Stimulated activated CD8-positive, alpha-beta memory T cell treated with anti-CD3 and anti-CD28 coated beads, Interleukin-7, amount 100 ng/mL, for 48 hours (primary cell): ENCODE measurements around the gene IDI2.

Experiments used
- DNase-seq, 2 donors: peaks; one replicate each; pipeline ENCODE4 v3.0.0-alpha.2; 2020; ENCODE audit warnings: low read depth in 1 of 2; ENCODE audit errors: extremely low read depth in 1 of 2

IDI2 gene

DNA sequence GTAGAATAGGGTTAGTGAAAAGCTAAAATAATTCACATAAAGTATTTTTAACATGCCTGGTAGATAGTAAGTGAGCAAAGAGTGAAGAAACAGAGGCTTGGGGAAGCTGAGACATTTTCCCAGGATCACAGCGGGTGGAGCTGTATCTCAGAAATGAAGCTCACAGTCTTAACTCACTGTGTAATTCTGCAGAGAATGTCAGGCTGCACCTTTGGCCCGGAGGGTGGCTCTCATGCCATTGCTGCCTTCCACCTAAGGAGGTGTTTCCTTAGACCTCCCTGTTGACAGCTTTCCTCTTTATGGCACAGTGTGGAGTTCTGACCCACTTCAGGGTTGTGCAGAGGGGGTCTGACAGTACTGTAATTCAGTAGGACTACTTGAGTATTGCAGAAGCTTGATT, 40.3 kb downstream of the IDI2 start:
- DNase-seq, result no peak

DNA sequence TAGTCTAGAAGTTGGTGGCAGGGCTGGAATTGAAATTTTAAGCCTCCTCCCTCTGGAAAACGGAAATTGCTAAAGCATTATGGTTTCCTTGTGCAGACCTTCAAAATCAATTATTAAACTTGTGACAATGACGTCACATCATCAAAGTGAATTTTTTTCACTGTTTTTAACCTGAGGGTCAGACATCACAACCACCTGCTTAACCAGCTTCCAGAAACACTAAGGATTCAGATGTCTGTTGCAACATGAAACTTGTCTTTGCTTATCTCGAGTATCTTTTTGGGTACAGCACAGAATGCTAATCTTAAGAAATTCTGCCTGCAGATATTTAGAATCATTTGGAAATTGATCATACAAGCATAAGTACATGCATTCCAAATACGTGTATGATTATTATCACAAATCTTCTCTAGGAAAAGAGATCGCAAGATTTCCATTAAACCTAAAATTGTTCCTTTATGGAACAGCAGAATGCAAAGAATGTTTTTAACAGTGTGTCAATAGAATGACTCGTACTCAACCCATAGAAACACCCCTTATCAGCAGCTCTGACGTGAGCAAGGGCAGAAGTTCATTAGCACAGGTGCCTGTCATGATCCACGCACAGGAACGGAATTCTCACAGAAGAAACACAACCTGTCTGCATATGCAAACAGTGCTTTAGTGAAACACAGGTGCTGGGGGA, 41.5 kb downstream of the IDI2 start:
- DNase-seq, result no peak

DNA sequence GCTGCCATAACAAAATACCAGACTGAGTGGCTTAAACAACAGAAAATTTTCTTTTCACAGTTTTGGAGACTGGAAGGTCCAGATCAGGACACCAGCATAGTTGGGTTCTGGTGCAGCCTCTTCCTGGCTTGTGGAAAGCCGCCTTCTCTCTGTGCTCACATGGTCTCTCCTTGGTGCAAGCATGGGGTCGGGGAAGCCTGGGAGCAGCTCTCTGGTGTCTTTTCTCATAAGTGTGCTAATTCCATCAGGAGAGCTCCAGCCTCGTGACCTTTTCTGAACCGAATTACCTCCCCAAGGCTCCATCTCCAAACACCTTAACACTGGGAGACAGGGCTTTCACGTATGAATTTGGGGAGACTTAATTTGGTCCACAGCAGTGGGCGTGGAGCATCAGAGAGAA, 42.3 kb downstream of the IDI2 start:
- DNase-seq, result no peak

DNA sequence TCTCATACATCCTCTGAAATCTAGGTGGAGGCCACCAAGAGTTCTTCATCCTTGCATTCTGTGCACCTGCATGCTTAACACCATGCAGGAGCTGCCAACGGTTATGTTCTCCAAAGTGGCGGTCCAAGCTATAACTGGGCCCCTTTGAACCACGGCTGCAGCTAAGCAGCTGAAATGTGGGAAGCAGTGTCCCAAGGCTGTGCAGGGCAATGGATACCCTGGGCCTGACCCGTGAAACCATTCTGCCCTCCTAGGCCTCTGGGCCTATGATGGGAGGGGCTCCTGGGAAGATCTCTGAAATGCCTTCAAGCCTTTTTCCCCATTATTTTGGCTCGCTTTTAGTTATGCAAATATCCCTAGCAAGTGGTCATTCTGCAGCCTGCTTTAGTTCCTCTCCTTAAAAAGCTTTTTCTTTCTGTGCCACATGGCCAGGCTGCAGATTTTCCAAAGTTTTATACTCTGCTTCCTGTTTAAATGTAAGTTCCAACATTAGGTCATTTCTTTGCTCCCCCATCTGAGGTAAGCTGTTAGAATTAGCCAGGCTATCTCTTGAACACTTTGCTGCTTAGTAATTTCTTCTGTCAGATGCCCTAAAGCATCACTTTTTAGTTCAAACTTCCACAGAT, 45.1 kb downstream of the IDI2 start:
- no peak for DNase-seq

DNA sequence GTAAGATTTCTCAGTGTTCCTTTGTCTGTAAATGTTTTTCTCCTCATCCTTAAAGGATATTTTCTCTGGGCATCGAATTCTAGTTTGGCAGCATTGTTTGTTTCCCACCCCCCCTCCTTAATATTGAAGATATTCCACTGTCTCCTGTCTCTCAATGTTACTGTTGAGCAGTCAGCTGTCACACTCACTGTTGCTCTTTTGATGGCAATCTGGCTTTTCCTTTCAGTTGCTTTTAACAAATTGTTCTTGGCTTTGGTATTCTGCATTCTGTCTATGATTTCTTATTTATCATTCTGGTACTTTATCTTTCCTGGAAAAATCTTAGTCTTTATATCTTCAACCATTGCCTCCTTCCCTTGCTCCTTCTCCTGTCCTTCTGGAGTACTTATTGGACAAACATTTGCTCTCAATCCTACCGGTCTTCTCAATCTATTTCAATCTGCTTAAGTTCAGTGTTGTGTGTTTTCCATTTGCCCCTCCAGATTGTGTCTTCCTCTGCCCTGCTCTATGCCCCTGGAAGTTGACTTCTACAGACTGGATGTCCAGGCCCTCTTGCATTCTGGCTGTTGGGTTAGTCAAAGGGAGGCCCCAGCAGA, 46.7 kb downstream of the IDI2 start:
- DNase-seq, result no peak

DNA sequence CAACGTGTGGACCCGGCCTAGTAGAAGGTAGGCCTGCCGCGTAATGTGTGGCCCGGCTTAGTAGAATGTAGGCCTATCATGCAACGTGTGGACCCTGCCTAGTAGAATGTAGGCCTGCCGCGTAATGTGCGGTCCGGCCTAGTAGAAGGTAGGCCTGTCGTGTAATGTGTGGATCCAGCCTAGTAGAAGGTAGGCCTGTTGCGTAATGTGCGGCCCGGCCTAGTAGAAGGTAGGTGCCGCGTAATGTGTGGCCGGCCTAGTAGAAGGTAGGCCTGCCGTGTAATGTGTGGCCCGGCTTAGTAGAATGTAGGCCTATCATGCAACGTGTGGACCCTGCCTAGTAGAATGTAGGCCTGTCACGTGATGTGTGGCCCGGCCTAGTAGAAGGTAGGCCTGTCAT, 49.3 kb downstream of the IDI2 start:
- DNase-seq, result no peak

DNA sequence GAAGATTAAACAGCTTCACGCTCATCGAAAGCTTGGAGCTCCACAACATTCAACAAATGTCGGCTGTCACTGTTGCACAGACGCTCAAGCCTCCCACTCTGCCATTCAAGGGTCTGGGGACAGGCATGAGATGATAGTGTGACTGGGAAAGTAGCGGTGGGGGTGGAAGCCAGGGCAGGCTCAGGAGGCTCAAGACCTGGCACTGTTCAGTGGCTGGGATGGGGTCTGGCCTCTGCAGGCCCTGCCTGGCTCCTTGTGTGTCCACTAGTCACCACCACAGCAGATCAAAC, 50.9 kb downstream of the IDI2 start:
- DNase-seq, result no peak

DNA sequence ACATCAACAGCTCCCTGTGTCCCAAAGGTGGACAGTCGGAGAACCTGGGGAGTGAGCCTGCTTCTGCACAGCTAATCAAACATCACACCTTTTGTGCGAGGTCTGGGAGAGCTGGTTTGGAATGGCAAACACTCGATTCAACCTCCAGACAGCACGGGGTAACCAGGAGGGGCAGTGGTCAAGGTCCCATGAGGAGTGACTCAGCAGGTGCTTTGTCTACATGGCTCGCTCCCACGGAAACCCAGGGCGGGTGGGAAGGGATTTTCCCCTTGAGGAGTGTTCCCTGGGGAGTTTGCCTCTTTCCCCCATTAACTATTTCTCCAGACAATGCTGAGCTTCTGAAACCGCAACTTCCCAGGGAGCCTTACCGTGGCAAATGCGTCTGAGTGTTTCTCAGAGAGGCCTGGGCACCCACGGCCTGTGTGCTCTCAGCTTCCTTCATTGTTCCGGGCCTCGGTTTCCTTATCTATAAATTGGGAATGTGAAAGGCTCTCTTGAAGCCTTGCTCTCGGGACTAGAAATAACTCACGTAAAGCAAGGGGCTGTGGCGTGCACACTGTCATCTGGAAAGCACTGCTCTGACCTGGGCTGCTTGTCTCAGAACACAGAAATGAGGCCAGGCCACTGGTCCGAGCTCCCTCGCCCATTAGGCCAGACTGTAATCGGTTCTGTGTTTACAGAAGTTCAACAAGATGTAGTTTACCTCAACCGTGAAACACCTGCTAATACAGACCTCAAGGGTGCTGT, 51.4 kb downstream of the IDI2 start:
- DNase-seq, result no peak

DNA sequence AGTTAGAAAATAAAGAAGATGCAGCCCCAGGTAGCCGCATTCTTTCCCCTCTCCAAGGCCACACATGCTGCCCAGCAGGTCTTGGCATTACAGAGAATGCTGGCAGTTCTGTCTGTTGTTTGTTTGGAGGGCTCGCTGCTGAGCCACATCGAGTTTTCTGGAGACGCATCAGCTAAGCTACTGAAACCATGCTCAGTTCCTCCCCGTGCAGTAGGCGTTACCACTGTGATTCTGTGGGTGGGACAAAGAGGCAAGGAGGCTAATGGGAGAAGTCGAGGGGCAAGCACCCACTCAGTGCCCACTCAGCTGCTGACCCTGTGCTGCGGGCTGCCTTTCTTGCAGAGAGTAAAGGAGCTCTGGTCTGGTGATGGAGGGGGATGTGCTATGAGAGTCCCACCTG, 52.9 kb downstream of the IDI2 start:
- no peak for DNase-seq

DNA sequence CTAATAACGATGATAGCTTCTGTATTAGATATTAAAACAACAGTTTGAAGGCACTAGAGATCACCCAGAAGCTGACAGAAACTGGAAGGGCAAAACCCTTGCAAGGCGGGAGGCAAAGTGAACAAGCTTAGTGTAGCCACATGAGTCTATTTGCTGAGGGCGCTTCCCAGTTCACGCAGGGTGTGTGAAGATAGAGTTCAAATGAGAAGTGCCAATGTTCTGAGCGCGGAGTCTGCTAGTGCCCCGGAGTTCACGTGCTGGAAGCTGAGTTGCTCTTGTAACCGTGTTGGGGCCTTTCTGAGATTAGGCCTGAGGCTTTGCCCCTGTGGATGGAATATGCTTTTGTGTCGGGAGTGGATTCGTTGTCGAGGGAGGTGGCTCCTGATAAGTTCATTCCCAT, 54.0 kb downstream of the IDI2 start:
- no peak for DNase-seq

DNA sequence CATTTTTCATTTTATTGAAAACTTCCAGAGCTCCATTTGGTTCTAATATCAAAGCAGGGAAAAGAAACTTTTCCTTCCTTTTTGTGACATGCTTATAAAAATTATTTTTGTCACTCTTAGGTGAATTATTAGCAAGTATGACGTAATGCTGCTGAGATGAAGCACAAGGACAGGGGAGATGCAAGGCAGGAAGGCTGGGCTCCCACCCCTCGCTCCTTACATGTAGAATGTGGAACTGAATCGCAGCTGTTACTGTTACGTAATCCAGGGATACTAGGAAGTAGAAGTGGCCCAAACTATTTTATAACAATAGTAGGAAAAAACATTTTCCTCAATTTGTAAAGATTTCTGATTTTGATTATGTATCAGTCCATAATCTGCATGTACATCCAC, 54.5 kb downstream of the IDI2 start:
- no peak for DNase-seq

DNA sequence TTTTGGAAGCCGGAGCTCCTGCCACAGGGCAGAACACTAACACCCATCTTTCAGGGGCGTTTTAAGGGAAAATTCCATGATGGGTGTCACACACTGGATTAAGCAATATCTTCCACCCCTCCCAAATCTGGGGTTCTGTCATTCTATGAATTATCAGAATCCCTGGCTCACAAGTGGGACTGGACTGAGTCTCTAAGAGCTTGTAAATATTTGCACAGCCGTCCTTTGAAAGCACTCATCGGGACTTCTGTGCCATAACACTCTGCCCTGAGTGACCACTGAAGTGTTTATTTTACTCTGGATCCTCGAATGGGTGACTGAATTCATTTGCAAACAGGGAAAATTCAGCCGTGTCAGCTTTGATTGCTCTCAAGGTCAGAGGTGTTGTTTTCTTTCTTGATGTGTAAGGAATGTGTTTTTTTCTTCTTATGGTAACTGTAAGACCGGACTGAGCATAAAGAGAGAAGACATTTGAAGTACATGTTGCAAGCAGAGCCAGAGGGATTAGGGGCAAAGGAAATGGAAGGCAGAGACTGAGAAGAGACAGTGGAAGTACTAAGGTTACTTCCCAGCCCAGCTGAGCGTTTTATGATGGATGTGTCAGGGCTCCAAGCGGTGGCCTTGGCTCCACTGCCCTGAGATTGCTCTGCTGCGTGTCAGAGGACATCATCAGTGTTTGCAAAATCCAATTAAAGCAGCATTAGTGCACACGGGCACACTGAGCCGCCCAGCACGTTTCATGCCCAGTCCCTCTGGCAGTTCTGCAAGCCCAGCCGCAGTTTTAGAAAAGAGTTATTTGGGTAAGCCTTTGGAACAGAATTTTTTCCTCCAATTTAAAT, 55.1 kb downstream of the IDI2 start:
- DNase-seq, result no peak

DNA sequence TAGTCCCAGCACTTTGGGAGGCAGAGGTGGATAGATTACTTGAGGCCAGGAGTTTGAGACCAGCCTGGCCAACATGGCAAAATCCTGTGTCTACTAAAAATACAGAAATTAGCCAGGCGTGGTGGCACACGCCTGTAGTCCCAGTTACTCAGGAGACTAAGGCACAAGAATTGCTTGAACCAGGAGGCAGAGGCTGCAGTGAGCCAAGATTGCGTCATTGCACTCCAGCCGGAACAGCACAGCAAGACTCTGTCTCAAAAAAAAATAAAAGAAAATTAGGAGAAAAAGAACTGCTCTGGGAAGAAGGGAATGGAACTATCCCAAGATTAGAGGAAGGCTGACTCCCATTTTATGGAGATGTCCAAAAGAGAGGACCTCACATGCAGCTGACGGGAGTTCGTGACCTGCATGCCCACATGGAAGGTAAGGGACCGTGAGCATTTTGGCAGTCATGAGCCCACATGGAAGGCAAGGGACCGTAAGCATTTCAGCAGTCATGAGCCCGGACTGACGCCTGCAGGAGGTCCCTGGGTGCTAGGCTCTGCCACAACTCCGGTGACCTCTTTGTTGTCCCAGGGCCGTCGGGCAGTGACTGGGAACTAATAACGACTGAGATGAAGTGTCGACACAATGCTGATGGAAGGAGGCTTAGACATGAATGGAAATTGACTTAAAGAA, 56.0 kb downstream of the IDI2 start:
- DNase-seq, result no peak
